WERI-Rb-1 (cell line): ENCODE measurements around the gene RSPH1.

ENCODE experiments used
- DNase-seq: peaks from one replicate; pipeline ENCODE4 v3.0.0-alpha.2; 2020
- H3K27ac ChIP-seq: fragments of 250-450 bp; sonication (Bioruptor Pico); 2 replicates; pipeline ENCODE4 v1.5.1; 2020; ENCODE audit warnings: mild to moderate bottlenecking, moderate library complexity
- H3K27me3 ChIP-seq: fragments of 250-450 bp; sonication (Bioruptor Pico); 2 replicates; pipeline ENCODE4 v1.5.1; 2021; ENCODE audit warnings: mild to moderate bottlenecking, low read depth, moderate library complexity; ENCODE audit not compliant: insufficient read depth, severe bottlenecking
- H3K36me3 ChIP-seq: fragments of 250-450 bp; sonication (Bioruptor Pico); 2 replicates; pipeline ENCODE4 v1.5.1; 2020; ENCODE audit warnings: mild to moderate bottlenecking, moderate library complexity
- H3K4me3 ChIP-seq: 2 replicates; pipeline ENCODE4 v1.5.1; 2011; ENCODE audit warnings: low read depth, mild to moderate bottlenecking, control low read depth, low read length
- H3K9me3 ChIP-seq: fragments of 250-450 bp; sonication (Bioruptor Pico); 2 replicates; pipeline ENCODE4 v1.5.1; 2021; ENCODE audit warnings: mild to moderate bottlenecking, moderate library complexity; ENCODE audit not compliant: severe bottlenecking
- CTCF ChIP-seq: IDR thresholded peaks from 2 replicates; pipeline ENCODE4 v1.5.1; 2011; ENCODE audit warnings: low read depth, mild to moderate bottlenecking, control low read depth, inconsistent platforms, low read length

The RSPH1 gene

GRCh38 chr21:42493109-42494060 lies 2.6 kb downstream of the RSPH1 start:
- Histone ChIP-seq H3K27ac (no peak overlapping the region; the same call in 1 of the 2 replicates), H3K4me3 (no peak overlapping the region), H3K36me3 (no peaks in the 10 kb centered on the region), H3K9me3 (no peaks in the 10 kb centered on the region), H3K27me3 (no peaks in the 10 kb centered on the region)
- no peak for TF ChIP-seq CTCF
- peak; percentile 86 for DNase-seq

- H3K27me3 ChIP-seq: no peaks in the 10 kb centered on the region
- no peak for TF ChIP-seq CTCF
These were observed 3.8 kb downstream of the RSPH1 start for GRCh38 chr21:42492201-42492600.

GRCh38 chr21:42491328-42491727 lies 4.7 kb downstream of the RSPH1 start:
- no peak for TF ChIP-seq CTCF
- DNase-seq: no peak
- H3K27me3 ChIP-seq: no peaks in the 10 kb centered on the region
- H3K9me3 ChIP-seq: no peaks in the 10 kb centered on the region
- H3K36me3 ChIP-seq: no peaks in the 10 kb centered on the region
- H3K4me3 ChIP-seq: no peak overlapping the region
- H3K27ac ChIP-seq: no peak overlapping the region

More at GRCh38 chr21:42492201-42492600, 3.8 kb downstream of the RSPH1 start:
- no peaks in the 10 kb centered on the region for H3K36me3 ChIP-seq
- no peak overlapping the region for H3K27ac ChIP-seq
- H3K4me3 ChIP-seq: no peak overlapping the region
- H3K9me3 ChIP-seq: no peaks in the 10 kb centered on the region
- DNase-seq: no peak

GRCh38 chr21:42490720-42491119 lies 5.3 kb downstream of the RSPH1 start:
- no peaks in the 10 kb centered on the region for H3K36me3 ChIP-seq
- no peaks in the 10 kb centered on the region for H3K27me3 ChIP-seq
- TF ChIP-seq CTCF: no peak
- H3K4me3 ChIP-seq: no peak overlapping the region
- no peak overlapping the region for H3K27ac ChIP-seq
- no peaks in the 10 kb centered on the region for H3K9me3 ChIP-seq
- DNase-seq: no peak

- no peak overlapping the region for H3K27ac ChIP-seq
- no peak overlapping the region for H3K4me3 ChIP-seq
- H3K9me3 ChIP-seq: no peaks in the 10 kb centered on the region
- DNase-seq: no peak
- H3K36me3 ChIP-seq: no peaks in the 10 kb centered on the region
- H3K27me3 ChIP-seq: no peaks in the 10 kb centered on the region
- no peak for TF ChIP-seq CTCF
These were observed 6.0 kb downstream of the RSPH1 start for GRCh38 chr21:42489991-42490390.
